ENCODE results near the gene CCDC180.
A peak's percentile ranks its signal among the peaks of the same experiment; 100 is the strongest.

The CCDC180 gene

GRCh38 chr9:97293818-97294217, 13.6 kb upstream of the CCDC180 start:
- Histone ChIP-seq H3K4me3 (replicated peaks; ENCODE audit: low read depth, low read length) (no peak overlapping the region), H3K27me3 (replicated peaks; ENCODE audit: control insufficient read depth, insufficient read depth, low read length) (no peaks in the 10 kb centered on the region; the same call in 1 of the 2 replicates), H3K36me3 (ENCODE audit: control insufficient read depth, insufficient read depth, low read length) (no peaks in the 10 kb centered on the region; the same call in 1 of the 2 replicates)
- TF ChIP-seq, protein P1, sequence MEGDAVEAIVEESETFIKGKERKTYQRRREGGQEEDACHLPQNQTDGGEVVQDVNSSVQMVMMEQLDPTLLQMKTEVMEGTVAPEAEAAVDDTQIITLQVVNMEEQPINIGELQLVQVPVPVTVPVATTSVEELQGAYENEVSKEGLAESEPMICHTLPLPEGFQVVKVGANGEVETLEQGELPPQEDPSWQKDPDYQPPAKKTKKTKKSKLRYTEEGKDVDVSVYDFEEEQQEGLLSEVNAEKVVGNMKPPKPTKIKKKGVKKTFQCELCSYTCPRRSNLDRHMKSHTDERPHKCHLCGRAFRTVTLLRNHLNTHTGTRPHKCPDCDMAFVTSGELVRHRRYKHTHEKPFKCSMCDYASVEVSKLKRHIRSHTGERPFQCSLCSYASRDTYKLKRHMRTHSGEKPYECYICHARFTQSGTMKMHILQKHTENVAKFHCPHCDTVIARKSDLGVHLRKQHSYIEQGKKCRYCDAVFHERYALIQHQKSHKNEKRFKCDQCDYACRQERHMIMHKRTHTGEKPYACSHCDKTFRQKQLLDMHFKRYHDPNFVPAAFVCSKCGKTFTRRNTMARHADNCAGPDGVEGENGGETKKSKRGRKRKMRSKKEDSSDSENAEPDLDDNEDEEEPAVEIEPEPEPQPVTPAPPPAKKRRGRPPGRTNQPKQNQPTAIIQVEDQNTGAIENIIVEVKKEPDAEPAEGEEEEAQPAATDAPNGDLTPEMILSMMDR (IDR thresholded peaks at IDR 0.05; ENCODE audit: insufficient read depth, low read length, poor library complexity, severe bottlenecking) = no peak
- DNase-seq (ENCODE audit: extremely low read depth, insufficient read length) = no peak

GRCh38 chr9:97297889-97298288, 9.6 kb upstream of the CCDC180 start:
- no peak overlapping the region for H3K4me3 ChIP-seq (replicated peaks; ENCODE audit: low read depth, low read length)
- DNase-seq (ENCODE audit: extremely low read depth, insufficient read length) = no peak
- no peaks in the 10 kb centered on the region for H3K36me3 ChIP-seq (ENCODE audit: control insufficient read depth, insufficient read depth, low read length)
- TF ChIP-seq, protein P1 (IDR thresholded peaks at IDR 0.05; ENCODE audit: insufficient read depth, low read length, poor library complexity, severe bottlenecking) = no peak
- H3K27me3 ChIP-seq (replicated peaks; ENCODE audit: control insufficient read depth, insufficient read depth, low read length) = no peaks in the 10 kb centered on the region; the same call in 1 of the 2 replicates

DNA sequence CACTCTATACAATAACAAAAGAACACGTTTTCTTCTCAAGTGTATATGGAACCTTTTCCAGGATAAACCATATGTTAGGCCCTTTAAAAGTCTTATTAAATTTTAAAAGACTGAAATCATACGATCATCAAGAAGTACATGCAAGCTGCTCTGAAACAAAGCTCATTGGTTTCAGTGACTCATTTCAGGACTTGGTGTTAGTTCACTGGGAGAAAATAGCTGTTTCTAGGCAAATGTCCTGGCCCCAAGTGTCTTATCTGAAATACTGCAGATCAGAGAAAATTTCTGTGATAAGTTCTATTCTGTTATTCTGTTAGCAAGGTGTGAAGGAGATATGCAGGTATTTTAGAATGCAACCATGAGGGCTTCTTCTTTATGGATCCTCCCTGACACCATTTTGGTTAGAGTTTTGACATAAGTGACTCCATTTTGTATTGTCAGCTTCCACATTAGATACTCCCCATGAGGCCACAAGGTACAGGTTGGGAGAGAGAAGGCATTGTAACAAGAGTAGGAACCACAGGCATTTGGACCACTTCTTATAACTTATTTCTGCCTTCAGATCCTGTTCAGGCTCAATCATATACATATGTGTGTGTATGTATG, 7.5 kb upstream of the CCDC180 start:
- TF ChIP-seq, protein P1 (IDR thresholded peaks at IDR 0.05; ENCODE audit: insufficient read depth, low read length, poor library complexity, severe bottlenecking) = no peak
- peak; percentile 69 for DNase-seq (ENCODE audit: extremely low read depth, insufficient read length)
- no peak overlapping the region for H3K4me3 ChIP-seq (replicated peaks; ENCODE audit: low read depth, low read length)
- no peaks in the 10 kb centered on the region for H3K27me3 ChIP-seq (replicated peaks; ENCODE audit: control insufficient read depth, insufficient read depth, low read length)
- H3K36me3 ChIP-seq (ENCODE audit: control insufficient read depth, insufficient read depth, low read length) = no peaks in the 10 kb centered on the region

DNA sequence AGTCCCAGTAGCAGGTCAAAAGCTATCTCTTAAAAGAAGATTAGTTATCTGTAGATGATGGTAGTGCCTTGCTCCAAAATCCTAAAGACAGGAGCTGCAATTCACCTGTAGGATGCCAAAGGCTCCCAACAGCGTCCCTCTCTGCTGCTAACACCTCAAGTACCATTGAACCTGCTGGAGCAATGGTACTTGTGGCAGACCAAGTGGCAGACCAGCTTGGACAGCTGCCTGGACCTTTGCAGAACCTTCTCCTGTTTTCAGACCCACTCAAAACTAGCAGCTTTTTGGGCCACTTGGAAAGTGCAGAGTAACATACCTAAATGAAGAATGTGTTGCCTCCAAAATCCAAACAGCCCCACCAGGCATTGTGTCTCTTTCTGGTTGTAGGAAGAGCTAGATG, 6.9 kb upstream of the CCDC180 start:
- TF ChIP-seq, protein P1 (IDR thresholded peaks at IDR 0.05; ENCODE audit: insufficient read depth, low read length, poor library complexity, severe bottlenecking) = no peak
- no peak overlapping the region for H3K4me3 ChIP-seq (replicated peaks; ENCODE audit: low read depth, low read length)
- H3K27me3 ChIP-seq (replicated peaks; ENCODE audit: control insufficient read depth, insufficient read depth, low read length) = no peaks in the 10 kb centered on the region
- H3K36me3 ChIP-seq (ENCODE audit: control insufficient read depth, insufficient read depth, low read length) = no peaks in the 10 kb centered on the region
- no peak for DNase-seq (ENCODE audit: extremely low read depth, insufficient read length)

DNA sequence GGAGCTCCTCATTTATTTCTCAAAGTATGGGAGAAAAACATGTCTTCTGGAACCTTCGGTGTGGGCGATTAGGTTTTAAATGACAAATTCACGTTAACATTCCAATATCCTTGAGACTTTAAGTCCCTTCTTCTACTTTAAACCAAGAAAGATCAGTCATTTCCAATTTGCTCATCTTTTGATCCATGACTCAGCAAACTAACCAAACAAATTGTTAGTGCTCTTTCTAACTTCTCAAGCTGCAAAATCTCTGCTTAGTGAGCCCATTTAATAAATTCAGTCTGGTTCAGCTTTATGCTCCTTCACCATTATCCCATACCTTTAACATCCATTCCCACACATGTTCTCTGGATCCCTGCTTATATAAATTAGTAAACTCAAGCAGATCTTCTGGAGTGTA, 5.5 kb upstream of the CCDC180 start:
- TF ChIP-seq, protein P1 (IDR thresholded peaks at IDR 0.05; ENCODE audit: insufficient read depth, low read length, poor library complexity, severe bottlenecking) = no peak
- no peaks in the 10 kb centered on the region for H3K27me3 ChIP-seq (replicated peaks; ENCODE audit: control insufficient read depth, insufficient read depth, low read length)
- H3K4me3 ChIP-seq (replicated peaks; ENCODE audit: low read depth, low read length) = no peak overlapping the region
- DNase-seq (ENCODE audit: extremely low read depth, insufficient read length) = no peak
- H3K36me3 ChIP-seq (ENCODE audit: control insufficient read depth, insufficient read depth, low read length) = no peaks in the 10 kb centered on the region

- no peak overlapping the region for H3K4me3 ChIP-seq (replicated peaks; ENCODE audit: low read depth, low read length)
- H3K36me3 ChIP-seq (ENCODE audit: control insufficient read depth, insufficient read depth, low read length) = no peaks in the 10 kb centered on the region
- no peak for DNase-seq (ENCODE audit: extremely low read depth, insufficient read length)
- TF ChIP-seq, protein P1 (IDR thresholded peaks at IDR 0.05; ENCODE audit: insufficient read depth, low read length, poor library complexity, severe bottlenecking) = no peak
- no peaks in the 10 kb centered on the region for H3K27me3 ChIP-seq (replicated peaks; ENCODE audit: control insufficient read depth, insufficient read depth, low read length)
These were observed 2.9 kb upstream of the CCDC180 start for GRCh38 chr9:97304586-97304985.

Measured in GM06990 (cell line).